GM19455 (cell line): ENCODE measurements around the gene EIF4EBP2.

Experiments used
- ATAC-seq: cut with Tn5 transposase; IDR thresholded peaks from one replicate; pipeline ENCODE4 v1.9.1; 2021; ENCODE audit not compliant: unreplicated experiment

The EIF4EBP2 gene

GRCh38 chr10:70404036-70404786 lies at the start of gene EIF4EBP2:
Gene EIF4EBP2 (plus strand): TSS chr10:70404145. CDS start chr10:70404402, 257 bp downstream.
- peak; percentile 90 for ATAC-seq

- no peak for ATAC-seq
Measured at GRCh38 chr10:70354556-70354955, 49.4 kb upstream of the EIF4EBP2 start.

GRCh38 chr10:70355051-70356021 lies 48.6 kb upstream of the EIF4EBP2 start:
- ATAC-seq = peak; percentile 56

GRCh38 chr10:70357565-70357964 lies 46.4 kb upstream of the EIF4EBP2 start:
- no peak for ATAC-seq

- no peak for ATAC-seq
Measured at GRCh38 chr10:70358446-70358845, 45.5 kb upstream of the EIF4EBP2 start.

GRCh38 chr10:70359017-70359550 lies 44.9 kb upstream of the EIF4EBP2 start:
- no peak for ATAC-seq

- no peak for ATAC-seq
Measured at GRCh38 chr10:70360215-70360614, 43.7 kb upstream of the EIF4EBP2 start.

- no peak for ATAC-seq
Measured at GRCh38 chr10:70362328-70362727, 41.6 kb upstream of the EIF4EBP2 start.

GRCh38 chr10:70363292-70363691 lies 40.7 kb upstream of the EIF4EBP2 start:
- no peak for ATAC-seq

- peak; percentile 79 for ATAC-seq
Measured at GRCh38 chr10:70363971-70364771, 39.8 kb upstream of the EIF4EBP2 start.

- ATAC-seq = no peak
Measured at GRCh38 chr10:70364772-70365091, 39.2 kb upstream of the EIF4EBP2 start.

GRCh38 chr10:70367195-70367796 lies 36.6 kb upstream of the EIF4EBP2 start:
- no peak for ATAC-seq

- no peak for ATAC-seq
Measured at GRCh38 chr10:70368774-70369482, 35.0 kb upstream of the EIF4EBP2 start.

- no peak for ATAC-seq
Measured at GRCh38 chr10:70369498-70370018, 34.4 kb upstream of the EIF4EBP2 start.

GRCh38 chr10:70370766-70371165 lies 33.2 kb upstream of the EIF4EBP2 start:
- no peak for ATAC-seq

GRCh38 chr10:70371846-70372245 lies 32.1 kb upstream of the EIF4EBP2 start:
- no peak for ATAC-seq

- ATAC-seq = no peak
Measured at GRCh38 chr10:70374775-70375614, 28.9 kb upstream of the EIF4EBP2 start.

- ATAC-seq = no peak
Measured at GRCh38 chr10:70376436-70377378, 27.2 kb upstream of the EIF4EBP2 start.
